Activated CD8-positive, alpha-beta memory T cell treated with anti-CD3 and anti-CD28 coated beads, Interleukin-2, amount 50 U/mL, for 1 hour (primary cell): Measurements from ENCODE around the gene TENT5C.

Experiments
- DNase-seq: peaks from one replicate; pipeline ENCODE4 v3.0.0-alpha.2; 2020; ENCODE audit errors: extremely low read depth

Gene TENT5C

DNA sequence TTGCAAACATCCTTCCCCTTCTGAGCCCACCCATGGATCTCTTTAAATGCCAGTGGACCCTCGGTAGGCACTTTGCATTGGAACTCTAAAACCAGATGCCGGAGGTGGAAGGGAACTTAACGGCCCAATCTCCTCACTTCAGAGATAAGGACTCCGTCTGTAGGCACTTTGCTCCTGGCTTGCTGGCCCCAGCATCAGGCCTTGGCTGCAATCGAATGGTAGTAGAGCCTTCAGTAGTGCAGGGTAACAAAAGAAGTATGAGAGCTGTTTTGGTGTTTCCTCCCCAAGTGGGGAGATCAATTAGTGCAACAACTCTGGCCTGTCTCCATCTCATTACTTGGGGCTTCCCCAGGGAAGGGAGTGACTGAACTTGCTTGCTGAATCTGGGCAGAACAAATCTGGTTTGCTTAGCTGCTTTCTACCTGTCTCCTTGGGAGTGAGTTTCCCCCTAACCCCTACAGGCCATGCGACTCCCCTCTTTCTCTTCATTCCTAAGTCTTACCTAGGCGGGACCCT is 70.8 kb downstream of the TENT5C start:
- DNase-seq: no peak
